ENCODE data around the gene ZAR1L.

DNA sequence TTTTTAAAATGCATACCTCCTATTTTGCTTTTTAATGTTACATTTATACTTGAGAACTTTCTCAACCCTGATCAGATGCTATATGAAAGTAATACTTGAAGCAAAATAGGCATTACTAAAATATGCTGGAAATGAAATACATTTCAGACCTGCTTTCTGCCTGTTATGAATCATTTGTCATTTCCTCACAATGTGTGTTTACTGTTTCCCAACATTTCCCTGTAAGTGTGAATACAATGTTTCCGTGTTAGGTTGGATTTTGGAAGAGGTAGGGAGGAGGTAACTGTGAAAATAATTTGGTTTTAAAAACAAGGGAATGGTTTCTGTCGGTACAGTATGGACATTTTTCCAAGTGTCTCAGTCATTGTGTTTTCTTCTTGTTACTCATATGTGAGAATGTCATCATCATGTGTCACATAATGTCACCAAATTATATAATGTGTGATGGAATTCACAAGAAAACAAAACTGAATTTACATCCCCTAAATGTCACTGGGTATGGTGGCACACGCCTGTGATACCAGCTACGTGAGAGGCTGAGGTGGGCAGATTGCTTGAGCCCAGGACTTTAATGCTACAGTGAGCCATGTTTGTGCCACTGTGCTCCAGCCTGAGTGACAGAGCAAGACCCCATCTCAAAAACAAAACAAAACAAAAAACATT is 43.0 kb downstream of the ZAR1L start:
- TF ChIP-seq, protein P1, sequence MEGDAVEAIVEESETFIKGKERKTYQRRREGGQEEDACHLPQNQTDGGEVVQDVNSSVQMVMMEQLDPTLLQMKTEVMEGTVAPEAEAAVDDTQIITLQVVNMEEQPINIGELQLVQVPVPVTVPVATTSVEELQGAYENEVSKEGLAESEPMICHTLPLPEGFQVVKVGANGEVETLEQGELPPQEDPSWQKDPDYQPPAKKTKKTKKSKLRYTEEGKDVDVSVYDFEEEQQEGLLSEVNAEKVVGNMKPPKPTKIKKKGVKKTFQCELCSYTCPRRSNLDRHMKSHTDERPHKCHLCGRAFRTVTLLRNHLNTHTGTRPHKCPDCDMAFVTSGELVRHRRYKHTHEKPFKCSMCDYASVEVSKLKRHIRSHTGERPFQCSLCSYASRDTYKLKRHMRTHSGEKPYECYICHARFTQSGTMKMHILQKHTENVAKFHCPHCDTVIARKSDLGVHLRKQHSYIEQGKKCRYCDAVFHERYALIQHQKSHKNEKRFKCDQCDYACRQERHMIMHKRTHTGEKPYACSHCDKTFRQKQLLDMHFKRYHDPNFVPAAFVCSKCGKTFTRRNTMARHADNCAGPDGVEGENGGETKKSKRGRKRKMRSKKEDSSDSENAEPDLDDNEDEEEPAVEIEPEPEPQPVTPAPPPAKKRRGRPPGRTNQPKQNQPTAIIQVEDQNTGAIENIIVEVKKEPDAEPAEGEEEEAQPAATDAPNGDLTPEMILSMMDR (conservative IDR thresholded peaks at IDR 0.05; ENCODE audit: low read depth in 2 of 2), result no peak
- TF ChIP-seq EZH2 (IDR thresholded peaks at IDR 0.05; ENCODE audit: low read depth, unreplicated experiment) (no peak), EZH2phosphoT487 (IDR thresholded peaks at IDR 0.05; ENCODE audit: unreplicated experiment) (no peak), CREB1 (CRISPR knock-in tag; IDR thresholded peaks at IDR 0.05; ENCODE audit: low read depth) (no peak), POLR2AphosphoS5 (IDR thresholded peaks at IDR 0.05; ENCODE audit: low read depth) (no peak)
